ENCODE results near the gene THBS2.

THBS2 gene

DNA sequence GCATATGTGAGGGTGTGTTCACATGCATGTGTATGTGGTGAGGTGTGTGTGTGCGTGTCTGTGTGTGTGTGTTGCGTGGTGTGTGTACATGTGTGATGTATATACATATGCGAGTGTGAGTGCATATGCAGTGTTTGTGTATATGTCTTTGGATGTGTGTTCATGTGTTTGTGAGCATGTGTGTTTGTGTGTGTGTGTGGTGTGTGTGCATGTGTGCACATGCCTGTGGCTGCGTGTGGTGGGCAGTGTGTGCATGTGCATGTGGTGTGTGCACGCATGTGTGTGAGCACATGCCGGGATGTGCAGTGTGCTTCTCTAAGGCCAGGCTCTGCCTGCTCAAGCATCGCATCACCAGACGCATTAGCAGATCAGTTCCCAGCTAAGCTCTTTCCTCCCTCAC is 5.7 kb downstream of the THBS2 start:
- DNase-seq = no peak

DNA sequence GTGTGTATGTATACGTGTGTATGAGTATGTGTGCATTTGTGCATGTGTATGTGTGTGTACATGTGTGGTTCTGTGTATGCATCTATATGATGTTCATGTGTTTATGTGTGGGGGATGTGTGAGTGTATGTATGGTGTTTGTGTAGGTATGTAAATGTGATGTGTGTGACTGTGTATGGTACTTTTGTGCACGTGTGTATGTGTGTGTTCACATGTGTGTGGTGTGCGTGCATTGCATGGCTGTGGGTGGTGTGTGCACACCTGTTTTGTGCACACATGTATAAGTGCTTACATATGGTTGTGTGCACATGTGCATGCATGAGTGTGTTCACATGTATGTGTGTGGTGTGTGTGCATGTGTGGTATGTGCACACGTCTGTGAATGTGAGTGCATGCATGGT is 6.2 kb downstream of the THBS2 start:
- no peak for DNase-seq

DNA sequence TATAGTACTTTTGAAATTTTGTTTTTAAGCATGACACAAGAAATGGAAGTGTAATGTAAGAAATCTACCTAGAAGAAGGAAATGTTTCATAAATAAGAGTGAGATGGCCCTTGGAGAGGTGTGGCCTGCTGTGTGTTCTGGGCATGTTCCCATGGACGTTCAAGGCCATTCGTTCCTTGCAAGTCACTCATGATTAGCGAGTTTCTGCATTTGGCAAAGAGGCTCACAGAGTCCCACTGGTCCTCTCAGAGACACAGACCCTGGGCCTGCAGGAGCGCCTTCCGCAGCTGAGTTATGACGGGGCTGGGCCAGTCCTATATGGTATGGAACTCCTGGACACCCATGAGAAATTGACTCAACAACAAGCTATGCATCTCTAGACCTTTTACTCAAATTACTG is 7.2 kb downstream of the THBS2 start:
- no peak for DNase-seq

DNA sequence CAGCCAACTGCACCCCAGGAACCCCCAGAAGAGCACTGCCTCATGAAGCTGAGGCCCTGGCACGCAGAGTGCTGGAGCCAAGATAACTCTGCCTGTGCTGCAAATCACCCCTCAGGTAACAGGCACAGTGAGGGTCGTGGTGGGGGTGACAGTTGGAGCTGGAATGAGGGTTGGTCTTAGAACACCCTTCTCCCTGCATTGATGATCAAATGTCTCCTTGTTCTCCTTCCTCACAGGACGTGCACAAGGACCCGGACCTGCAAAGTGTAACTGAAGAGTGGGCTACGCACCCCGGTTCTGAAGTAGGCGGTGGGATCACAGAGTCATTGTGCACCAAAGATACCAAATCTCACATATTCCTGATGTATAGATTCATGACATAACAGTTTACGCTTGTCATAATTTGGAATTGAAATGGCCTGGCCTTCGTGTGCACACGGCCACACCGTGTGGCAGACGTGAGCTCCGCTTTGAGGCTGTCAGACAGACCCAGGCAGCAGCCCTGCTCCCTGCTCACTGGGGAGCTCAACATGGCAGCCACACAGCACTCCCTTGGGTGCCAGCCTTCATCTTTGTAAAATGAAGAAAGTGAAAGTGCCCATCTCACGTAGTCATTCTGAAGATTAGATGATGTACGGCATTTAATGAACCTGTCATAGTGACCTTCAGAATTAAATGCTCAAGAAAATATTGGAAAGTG is 8.8 kb downstream of the THBS2 start:
- DNase-seq = no peak

DNA sequence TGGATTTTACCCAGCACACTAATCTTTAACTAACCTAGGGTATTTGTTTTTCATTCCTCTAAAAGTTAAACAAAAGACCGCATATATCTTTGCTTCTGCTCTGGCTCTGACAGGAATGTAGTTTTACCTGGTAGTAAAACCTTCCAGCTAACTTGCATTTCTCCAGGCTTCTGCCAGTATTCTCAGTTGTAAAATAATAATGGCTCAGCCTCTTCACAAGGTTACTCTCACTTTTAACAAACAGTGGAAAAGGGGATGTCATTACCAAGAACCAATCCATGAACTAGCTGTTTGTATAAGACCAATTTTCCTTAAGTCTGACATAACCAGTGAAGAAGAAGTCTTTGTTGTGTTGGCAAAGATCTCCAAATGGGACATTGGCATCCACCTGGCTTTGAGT is 10.0 kb downstream of the THBS2 start:
- no peak for DNase-seq

DNA sequence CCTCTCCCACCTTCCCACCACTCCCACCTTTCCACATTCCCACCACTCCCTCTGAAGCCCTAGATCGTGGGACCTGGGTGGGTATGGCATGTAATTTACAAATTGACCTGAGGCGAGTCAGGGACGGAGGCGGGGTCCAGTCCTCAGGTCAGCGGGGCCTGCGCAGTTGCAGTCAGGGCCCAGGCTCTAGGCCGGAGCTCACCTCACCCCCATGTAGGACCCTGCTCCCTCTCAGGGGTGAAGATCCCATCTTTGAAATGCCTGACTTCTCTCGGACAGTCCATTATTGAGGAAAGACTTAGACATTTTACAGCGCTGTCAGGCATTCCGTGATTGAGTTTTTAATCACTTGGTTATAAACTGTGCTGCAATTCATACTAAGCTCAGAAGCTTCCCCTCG is 10.5 kb downstream of the THBS2 start:
- DNase-seq = no peak

DNA sequence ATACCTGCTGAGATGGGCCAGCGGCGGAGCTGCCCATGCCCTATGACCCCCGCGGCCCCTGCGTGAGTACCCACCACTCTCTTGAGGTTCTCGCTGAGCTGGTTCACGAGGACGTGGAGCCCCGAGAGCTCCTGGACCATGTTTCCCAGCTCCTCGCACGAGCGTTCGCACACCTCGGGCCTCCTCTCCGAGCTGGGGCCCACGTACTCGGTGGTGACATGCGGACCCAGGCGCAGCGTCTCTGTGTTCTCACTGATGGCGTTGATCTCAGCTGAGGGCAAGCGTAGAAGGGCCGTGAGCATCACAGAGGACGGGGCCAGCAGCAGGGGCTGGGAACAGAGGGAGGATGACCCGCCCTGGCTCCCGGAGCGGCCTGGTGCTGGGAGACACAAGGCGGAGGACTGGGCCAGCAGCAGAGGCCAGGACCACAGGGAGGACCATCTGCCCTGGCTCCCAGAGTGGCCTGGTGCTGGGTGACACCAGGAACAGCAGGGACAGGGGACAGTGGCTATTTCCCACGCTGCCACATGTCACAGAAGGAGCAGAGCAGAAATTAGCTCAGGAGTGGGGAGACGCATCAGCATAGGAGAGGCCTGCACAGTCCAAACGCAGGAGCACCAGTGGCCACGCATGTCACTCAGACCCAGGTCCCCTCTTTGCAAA is 11.8 kb downstream of the THBS2 start:
- DNase-seq = no peak

DNA sequence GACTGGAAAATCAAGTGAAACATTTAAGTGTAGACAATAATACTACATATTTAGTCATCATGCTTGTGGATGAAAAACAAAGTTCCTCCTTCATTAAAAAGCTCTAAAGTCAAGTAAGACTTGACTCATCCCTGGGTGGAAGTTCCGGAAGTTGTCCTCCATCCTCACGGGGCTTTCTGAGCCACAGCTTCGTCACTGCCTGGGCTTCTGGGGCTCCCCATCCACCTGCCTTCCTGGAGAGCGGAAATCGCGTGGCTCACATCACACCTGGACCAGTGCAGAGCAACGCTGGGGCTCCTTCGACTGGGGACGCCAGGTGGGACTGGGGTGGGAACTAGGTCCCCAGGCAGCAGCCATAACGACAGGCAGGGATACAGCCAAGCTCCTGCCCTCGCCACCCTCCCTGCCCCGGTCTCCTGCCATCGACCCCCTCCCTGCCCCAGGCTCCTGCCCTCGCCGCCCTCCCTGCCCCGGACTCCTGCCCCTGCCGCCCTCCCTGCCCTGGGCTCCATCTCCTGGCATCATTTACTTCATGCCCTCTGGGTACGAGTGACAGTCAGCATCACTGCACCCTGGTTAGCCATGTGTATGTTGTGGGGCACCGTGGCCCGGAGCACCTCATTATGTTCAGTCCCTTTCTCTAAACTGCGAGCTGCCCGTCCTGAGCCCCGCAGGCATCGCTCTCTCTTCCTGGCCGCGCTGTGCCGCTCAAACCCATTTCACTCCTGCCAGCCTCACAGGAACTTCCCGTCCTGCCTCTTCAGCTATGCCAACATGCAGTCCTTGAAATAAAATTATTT is 12.9 kb downstream of the THBS2 start:
- no peak for DNase-seq

DNA sequence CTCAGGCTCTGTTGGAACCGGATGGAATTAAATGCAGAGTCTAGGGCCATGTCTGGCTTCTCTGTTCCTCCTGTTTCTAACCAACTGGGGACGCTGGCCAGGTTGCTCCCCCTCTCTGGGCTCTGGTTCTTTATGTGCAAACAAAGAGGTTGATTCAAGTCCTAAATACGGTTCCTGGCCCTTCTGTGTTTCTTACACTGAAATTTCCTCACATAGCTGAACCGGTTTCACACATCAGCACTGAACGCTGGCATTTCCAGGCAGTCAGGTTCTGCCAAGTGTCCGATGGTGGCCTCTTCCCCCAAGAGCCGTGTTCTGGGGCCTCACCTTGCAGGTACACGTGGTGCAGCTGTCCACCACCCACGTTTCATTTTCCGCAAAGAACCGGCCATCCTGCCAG is 13.5 kb downstream of the THBS2 start:
- DNase-seq = no peak

DNA sequence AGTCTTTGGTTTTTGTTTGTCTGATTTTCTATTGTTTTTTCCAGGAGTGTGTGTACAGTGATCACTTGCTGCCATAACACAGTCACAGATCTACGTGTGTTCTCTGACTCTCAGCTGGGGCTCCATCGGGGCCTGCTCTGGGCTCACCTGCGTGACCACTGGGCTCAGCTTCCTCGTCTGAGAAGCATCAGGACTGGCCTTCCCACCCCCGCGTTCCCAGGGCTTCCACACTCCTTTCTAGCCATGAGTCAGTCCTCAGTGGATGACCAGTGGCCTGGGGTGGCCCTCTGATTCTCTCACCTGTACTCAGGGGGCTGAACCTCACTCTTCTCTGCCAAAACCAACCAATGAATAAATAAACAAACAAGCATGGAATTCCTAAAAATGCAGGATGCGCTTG is 14.5 kb downstream of the THBS2 start:
- DNase-seq = no peak

DNA sequence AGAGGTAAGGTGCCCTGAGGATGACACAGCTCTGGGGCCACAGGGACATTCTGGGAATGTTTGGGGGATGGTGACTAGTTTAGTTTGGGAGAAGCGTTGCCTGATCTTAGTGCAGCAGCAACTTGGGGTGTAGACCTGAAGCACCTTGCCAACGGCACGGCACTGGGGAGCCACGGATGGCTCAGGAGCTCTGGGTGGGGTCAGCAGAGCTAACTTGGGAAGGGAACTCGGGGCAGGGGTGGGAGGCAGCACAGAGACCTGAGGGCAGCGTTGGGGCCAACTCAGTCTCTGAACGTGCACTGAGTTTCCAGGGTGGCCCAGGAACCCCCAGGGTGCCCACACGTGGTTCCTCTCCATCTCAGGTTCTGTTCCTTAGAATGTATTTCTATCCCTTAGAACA is 14.9 kb downstream of the THBS2 start:
- DNase-seq = no peak

DNA sequence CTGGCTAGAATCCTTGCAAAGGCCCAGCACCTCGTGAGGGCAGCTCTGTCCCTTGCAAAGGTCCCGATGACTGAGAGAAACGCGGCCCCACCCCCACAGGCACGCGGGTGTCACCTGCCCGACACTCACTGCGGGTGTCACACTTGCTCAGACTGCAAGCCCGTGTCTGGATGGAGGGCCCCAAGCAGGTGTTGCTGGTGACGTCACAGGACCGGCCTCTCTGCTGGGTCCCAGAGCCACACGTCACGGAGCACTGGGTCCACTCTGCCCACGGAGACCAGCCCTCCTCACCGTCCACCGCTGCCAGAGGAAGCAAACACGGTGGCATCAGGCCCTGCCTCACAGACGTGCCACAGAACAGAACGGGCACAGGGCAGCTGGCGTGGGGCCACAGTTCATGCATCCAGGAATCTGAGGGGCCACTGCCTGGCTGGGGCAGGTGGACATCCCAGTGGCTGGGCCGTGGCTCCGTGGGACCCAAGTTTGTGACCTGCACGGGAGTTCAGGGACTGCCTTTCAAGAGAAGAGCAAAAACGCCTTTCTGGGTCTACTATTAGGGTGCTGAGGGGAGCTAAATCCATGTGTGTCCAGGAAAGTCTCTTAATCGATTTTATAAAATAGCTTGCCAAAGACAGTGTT is 16.0 kb downstream of the THBS2 start:
- DNase-seq = no peak

DNA sequence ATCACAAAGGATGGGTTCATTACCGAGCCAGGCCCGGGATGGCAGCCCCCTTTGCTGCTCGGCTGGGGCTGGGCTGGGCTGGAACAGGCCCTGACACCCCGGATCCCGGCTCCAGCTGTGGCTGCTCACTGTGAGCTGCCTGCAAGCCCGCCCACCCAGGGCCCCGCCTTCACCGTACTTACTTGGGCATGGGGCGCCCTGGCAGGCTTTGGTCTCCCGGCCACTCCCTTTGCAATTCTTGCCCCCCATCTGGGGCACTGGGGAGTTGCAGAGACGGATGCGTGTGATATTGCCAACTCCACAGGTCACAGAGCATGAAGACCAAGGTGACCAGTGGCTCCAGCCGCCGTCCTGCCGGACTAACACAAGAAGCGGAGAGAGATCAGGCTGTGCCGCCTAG is 16.7 kb downstream of the THBS2 start:
- no peak for DNase-seq

DNA sequence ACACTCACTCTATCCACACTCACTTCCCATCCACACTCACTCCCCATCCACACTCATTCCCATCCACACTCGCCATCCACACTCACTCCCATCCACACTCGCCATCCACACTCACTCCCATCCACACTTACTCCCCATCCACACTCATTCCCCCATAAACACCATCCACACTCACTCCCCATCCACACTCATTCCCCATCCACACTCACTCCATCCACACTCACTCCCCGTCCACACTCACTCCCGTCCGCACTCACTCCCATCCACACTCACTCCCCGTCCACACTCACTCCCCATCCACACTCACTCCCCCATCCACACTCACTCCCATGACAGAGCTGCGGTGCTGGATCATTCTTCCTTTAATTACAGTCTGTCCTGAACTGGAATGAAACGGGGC is 17.1 kb downstream of the THBS2 start:
- no peak for DNase-seq

DNA sequence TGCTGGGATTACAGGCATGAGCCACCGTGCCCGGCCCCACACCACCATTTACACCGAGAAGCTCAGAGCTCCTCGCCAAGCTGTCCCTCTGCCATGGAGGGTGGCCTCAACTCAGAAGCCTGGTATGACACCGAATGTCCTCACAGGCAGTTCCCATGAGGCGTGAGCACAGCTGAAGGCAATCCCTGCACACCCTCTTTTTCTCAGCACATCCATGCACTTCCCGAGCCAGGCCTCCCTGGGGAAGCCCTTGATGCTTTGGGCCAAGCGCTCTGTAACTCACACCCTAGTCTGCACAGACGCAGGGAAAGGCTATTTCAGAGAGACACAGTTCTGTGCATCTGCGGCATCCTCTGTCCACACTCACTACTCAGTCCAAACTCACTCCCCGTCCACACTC is 18.4 kb downstream of the THBS2 start:
- no peak for DNase-seq

DNA sequence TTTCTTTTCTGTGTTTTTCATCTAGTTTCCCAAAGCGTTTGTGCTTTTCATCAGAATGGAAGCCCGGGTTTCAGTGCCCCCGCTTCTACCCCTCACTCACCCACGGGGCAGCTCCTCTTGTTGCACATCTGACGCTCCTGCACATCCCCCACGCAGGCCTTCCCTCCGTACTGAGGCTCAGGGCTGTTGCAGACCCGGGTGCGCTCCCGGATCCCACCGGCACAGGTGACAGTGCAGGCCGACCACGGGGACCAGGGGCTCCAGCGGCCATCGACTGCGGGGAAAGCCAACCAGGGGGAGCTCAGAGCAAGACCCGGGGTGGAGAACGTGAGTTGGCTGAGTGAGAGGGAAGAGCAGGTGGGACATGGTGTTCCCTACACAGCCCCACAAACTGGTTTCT is 19.0 kb downstream of the THBS2 start:
- no peak for DNase-seq

DNA sequence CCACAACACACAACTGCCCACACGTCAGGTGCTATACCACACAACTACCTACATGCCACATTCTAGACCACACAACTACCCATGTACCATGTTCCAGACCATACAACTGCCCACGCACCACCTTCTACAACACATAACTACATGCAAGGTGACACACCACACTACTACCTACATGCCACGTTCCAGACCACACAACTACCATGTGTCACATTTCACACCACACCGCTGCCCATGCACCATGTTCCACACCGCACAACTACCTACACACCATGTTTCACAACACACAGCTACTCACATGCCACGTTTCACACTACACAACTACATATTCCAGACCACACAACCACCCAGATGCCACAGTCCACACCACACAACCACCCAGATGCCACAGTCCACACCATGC is 19.8 kb downstream of the THBS2 start:
- DNase-seq = no peak

DNA sequence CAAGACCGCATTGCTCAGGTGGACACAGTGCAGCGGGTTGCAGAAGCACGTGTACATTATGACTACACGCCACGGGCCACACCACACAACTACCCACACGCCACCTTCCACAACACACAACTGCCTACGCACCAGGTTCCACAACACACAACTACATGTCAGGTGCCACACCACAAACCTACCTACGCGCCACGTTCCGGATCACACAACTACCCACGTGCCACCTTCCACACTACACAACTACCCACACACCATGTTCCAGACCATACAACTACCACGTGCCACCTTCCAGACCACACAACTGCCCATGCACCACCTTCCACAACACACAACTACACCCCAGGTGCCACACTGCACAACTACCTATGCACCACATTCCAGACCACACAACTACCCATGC is 20.5 kb downstream of the THBS2 start:
- no peak for DNase-seq

DNA sequence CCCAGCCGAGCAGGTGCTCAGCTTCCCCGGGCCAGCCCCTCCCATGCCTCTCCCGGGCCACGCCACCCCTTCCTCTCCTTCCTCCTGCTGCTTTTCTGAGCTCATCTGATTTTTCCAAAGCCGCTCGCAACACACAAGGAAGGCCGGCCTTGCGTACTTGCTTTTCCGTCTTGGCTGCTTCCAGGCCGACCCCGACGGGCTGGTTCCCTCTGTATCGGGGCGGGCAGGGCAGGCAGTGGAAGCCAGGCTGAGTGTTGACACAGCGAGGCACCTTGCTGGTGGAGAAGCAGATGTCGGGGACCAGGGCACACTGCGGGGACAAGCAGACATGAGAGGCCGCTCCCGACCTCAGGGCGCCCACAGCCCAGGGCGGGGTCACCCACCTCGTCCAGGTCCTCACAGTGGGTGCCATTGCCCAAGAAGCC is 21.1 kb downstream of the THBS2 start:
- no peak for DNase-seq

DNA sequence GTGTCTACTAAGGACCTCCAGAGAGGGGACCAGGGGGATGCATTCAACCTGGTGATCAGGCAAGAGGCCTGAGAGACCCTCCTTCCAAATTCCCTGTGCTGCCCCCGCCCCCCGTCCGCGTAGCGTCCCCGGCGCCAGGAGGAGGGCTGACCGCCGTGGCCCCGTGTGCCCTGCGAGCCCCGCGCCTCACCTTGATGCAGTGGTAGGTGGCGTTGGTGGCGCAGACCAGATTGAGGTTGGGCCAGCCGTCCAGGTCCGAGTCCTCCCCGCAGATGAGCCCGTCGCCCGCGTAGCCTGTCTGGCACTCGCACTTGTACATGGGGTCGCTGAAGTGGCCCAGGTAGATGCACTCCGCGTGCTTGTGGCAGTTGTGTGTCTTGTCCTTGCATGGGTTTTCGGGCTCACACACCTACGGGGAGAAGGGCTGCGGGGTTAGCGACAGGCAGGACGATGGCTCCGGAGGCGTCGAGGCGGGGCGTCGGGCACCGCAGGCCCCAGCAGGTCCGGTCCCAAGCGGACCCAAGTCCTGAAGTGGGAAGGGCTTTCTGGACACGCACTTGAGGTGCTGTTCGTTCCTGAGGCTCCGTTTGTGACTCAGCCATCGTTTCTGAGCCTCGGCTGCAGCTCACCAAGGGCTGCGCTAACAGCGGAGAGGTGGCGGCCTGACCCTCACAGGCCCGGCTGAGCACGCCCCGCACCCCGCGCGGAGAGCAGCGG is 21.7 kb downstream of the THBS2 start:
- no peak for DNase-seq

DNA sequence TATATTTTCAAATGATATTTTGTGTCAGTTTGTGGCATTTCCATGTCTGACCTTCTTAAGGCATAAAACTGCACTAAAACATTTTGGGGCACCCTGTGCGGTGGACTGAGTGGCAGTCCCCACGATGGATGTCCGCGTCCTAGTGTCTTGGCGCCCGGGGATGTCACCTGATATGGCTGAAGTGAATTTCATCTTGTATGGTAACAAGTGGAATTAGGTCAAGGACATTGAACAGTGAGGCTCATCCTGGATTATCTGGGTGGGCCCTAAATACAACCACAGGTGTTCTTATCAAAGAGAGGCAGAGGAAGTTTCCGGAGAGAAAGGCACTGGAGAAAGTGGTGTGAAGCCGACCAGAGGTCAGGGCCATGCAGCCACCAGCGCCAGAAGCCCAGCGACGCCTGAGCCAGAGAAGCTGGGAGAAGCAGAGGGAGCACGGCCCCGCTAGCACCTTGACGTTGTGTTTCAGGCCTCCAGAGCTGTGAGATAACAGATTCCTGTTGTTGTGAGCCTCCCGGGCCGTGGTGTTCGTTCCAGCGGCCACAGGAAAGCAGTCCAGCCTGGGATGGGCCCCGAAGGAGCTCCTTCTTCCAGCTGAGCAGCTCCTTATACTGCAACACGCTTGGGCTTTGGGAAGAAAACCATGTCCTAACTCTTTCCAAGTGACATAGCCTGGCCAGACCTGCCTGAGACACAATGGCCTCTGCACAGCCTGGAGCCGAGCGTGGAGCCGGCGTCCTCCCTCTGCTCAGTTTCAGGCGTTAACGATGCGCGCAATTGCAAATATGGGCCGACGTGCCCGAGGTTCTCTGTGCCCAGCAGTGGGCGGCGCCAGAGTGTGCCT is 22.5 kb downstream of the THBS2 start:
- no peak for DNase-seq

DNA sequence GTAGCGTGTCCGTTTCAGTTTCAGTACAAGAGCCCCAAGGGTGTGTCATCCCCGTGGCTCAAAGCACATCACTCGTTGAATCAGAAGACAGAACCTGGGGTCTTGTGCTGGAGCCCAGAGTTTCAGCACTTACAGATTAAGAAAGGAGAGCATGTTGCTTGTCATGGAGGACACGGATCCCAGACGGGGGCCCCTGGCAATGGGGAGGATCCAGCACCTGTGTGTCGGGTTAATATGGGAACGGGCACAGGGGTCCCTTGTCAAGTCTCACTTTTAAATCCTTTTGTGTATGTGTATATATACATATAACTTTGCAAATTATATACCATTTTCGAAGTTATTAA is 23.4 kb downstream of the THBS2 start:
- no peak for DNase-seq

Measured in activated naive CD4-positive, alpha-beta T cell treated with Interleukin-2 at 50 U/mL for 16 hours (primary cell).